RPMI8226 (cell line): ENCODE data around the gene CEP41.

Source experiments
- DNase-seq: peaks from one replicate; pipeline ENCODE4 v3.0.0-alpha.2; 2015

The CEP41 gene, protein sequence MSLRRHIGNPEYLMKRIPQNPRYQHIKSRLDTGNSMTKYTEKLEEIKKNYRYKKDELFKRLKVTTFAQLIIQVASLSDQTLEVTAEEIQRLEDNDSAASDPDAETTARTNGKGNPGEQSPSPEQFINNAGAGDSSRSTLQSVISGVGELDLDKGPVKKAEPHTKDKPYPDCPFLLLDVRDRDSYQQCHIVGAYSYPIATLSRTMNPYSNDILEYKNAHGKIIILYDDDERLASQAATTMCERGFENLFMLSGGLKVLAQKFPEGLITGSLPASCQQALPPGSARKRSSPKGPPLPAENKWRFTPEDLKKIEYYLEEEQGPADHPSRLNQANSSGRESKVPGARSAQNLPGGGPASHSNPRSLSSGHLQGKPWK

DNA sequence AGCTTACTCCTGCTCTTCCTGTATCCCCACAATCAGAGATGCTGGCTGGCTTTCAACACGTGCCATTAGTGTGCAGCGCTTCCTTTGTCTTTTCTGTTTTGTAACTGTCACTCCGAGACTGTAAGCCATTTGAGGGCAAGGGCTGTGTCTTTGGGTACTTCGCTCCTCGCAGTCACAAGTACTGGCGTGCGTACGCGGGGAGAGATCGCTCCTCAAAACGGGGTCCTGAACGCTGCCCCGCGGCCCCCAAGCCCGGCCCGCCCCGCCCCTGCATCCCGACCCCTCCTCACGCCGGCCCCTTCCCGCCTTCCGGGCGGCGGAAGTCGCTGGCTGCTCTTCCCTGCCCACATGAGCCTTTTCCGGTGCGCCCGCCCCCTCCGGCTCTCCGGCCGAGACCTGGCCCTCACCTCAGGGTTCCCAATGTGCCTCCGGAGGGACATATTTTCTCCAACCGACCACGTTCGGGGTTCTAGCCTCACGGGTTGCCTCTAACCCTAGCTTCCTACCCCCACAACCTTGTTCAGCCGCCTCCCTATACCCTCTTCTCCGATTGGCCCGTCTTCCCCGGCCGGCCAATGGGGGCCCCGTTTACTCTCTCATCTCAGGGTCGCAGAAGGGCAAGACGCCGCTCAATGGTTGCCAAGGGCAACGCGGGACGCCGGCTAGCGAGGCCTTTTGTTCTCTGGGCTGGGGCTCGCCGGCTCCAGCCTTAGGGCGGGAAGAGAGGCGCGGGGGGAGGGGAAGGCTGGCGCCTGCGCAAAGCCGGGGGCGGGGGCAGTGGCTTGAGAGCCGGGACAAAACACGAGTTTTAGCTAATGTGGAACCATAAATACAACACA is at the start of gene CEP41:
CEP41 (minus strand) TSS at position 490 of the 839 bp plus-strand sequence; CDS start at position 440, 50 bp downstream.
- peak; percentile 92 for DNase-seq

DNA sequence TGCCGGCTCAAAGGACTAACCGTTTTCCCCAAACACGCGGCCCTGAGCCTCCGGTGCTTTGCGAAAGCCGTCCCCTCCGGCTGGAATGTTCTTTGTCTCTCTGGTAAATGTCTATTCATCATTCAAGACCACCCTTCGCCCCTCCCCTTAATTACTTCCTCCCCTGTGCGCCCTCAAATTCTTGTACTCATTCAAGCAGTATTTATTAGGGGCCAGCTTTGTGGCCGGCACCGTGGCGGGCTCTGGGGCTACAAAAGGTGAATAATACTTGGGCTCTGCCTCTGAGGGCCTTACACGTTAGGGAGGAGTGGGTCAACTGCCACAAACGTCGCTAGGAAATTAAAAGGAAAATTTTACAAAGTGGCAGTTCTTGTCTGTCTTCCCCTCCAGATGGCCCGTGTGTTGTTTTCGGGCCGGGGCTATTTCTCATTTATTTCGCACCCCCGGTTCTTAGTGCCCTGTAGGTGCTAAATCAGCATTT is 49.5 kb upstream of the CEP41 start:
- DNase-seq, result no peak

DNA sequence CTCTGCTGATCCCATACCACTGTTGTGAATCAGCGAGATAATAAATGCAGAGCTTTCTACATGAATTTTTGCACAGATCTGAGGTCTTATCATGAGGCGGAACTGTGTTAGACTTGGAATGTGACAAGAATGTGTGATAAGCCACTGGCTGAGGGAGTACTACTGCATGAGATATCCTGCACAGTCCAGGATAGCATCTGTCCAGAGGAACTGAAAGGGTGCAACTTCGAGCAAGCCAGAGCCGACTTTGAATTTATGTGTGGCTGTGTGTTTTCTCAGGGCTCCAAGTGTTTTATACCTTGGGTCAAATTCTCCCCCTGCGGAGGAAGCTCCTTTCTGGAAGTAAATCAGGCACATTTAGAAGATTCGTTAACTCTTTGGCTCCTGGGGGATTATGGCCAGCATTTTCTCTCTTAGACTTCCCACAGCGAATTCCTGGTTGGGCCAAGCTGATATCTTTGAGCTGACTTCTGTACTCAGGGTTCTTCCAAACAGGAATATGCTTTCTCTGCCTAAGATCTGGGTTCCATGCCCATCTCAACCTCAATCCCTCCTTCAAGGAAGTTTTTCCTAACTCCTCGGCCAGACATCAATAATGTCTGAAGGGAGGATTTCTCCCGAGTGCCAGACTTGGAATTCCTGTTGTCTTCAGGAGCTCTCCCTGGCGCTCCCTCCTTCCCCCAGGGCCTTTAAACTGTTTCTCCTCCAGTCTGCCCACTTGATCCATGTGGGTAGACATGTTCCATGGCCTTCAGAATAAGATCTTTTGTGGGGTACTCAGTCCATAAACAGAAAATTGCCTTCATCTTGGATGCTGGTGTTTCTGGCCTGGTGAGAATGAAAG is 48.5 kb upstream of the CEP41 start:
- DNase-seq, result no peak

DNA sequence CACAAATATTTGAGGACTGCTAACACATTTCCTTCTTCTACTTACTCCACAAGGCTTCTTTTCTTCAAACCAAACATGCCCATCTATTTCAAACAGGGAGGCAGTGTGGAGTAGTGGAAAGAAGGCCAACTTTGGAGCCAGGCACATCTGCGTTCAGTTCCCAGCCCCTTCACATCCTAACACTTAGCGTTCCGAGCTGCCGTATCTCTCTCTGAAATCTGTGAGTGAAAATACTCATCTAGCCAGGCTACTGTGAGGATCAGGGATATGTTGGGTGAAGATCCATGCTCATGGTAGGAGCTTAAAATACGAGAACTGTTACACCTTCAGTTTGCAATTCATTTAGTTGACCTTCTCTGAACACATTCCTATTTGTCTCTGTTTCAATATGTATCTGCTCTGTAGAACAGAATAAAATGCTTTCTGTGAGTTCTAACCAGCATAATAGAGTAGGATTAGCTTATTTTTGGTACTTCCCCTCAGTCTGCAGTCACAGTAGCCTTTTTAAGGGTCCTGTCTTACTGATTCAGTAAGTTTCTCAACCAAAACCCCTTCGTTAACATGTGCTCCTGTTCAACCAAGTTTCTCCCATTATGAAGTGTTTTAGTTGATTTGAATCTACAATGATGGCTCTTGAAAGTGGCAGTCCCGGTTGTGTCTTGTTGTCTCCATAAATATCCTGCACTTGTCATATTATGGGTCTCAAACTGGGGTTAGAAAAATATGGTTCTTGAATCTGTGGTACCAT is 47.8 kb upstream of the CEP41 start:
- DNase-seq, result no peak

DNA sequence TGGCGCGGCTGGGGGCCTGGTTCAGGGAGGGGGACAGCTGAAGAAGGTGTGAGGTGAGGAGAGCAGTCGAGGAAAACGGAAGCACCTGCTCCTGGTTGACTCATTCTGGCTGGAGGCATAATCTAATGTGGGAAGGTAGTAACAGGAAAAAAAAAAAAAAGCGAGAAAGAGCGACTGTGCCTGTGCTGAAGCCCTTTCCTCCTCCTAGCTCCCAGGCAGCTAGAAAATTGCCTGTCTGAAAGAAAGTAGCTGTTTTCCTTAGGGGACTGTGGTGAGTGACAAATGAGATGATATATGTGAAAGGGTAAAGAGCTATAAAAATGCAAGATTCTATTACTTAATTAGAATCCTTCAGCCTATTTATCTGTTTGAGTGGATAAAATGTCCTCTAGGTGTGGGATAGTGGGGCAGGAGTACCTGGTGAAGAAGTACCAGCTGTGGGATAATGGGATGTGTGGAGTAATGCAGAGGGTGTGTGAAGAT is 46.2 kb upstream of the CEP41 start:
- no peak for DNase-seq

DNA sequence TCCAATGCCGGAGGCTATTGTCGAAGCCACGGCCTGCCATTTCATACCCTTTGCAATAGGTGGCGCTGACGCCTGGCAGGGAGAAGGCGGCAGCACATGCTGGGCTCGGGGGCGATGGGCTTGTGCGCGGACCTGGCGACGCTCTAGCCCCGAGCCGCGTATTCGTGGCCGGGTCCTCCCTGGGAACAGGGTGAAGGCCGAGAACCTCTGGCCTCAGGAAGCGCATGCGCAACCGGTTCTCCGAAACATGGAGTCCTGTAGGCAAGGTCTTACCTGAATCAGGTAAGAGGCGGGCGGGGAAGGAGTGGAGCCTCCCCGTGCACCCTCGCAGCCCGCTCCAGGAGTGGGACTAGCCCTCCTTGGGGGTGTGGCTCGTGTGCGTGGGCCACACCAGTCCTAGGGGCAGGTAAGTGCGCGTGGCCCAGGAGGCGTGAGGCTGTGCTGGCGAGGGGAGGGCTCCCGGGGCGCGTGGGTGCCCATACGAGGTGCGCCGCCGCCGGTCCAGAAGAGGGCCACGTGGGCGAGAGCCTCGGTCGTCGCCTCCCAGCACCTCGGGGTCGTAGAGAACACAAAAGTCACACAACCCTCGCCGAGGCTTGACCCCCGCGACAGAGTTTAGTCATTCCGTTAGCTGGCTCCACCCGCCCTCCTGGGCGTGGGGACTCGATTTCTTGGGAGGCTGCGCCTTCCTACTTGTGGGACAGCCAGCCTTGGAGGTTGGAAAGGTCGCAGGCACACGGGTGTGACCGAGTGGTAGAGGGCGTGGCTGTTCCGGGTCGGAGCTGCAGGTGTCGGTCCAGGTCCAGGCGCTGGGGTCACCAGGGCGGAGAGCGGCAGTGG is 45.5 kb upstream of the CEP41 start:
- peak; percentile 94 for DNase-seq

DNA sequence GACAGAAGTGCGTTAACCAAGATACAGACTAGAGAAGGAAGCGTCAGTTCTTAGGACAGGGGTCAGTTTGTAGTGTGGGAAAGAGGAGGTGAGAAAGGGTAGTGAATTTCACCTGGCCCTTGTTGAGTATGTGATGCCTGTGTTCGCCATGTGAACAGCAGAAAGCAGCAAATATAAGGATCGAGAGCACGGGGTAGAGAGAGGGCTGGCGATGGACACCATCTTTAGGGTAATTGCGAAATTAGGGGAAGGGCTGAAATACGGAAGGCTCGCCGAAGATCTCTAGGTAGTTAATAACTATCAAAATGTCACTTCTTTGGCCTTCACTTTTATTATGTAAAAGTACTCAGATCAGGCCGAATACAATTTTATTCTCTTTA is 44.9 kb upstream of the CEP41 start:
- DNase-seq, result no peak

DNA sequence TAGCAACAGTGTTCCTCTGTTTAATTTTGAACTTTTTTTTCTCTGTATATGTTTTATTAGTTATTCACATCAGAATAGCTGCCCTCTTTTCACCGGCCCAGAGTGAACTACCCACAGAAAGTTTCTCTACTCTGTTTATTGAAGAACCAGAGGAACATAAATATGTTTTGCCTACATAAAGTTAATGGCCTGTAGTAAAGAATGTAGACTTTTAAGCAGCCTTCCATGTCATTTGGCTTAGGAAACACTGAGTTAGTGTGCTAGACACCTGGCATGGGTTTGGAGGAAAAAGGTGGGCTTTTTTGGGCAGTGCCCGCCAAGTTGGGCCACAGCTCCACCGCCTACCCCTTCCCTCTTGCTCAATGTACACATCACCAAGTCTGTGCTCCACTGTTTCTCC is 42.2 kb upstream of the CEP41 start:
- DNase-seq, result no peak

DNA sequence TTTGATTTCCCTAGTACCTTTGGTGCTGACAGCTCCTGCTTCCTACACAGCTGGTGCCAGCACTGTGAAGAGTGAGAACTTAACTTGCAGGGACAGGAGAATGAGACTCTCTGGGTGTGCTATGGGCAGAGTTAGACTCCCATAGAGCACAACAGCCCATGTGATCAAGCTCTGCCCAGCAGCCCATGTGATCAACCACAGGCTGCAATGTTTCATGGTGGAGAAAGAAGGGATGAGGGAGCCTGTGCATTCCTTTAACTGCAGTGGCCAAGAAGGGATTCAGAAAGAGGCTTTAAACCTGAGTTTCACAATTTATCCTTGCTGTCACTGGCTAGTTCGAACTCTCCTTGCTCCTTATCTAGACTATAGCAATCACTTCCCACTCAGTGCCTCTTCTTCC is 41.1 kb upstream of the CEP41 start:
- DNase-seq, result peak; percentile 33

DNA sequence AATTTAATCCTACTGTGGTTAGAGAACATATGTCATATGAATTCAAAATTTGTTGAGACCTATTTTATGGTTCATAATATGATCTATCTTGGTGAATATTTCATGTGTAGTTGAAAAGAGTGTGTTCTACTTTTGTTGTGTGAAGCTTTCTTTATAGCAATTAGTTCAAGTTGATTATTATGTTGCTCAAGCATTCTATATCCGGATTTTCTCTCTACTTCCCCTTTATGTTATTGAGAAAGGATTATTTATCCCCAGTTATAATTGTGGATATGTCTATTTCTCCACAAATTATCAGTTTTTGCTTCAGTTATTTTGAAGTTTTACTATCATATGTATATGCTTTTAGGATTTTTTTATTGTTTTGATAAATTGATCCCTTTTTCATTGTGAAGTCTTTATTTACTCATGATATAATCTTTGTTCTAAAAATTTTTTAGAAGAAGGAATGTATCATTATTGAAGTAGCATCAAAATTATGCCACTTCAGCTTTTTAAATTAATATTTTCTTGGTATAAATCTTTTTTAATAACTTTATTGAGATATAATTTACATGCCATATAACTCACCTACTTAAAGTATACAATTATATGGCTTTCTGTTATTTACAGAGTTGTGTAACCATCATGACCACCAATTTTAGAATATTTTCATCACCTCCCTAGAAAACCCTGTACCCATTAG is 39.0 kb upstream of the CEP41 start:
- no peak for DNase-seq

DNA sequence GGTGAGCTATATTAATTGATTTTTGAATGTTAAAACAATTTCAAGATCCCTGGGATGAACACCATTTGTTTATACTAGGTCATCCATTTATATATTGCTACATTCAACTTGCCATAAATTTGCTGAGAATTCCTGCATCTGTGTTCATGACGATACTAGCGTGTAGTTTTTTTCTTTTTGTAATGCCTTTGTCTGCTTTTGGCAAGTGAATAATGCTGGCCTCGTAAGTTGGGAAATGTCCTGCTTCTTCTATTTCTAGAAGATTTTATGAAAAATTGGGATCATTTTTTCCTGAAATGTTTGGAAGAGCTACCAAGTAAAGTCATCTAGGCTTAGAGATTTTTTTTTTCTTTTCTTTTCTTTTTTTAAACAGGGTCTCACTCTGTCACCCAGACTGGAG is 38.2 kb upstream of the CEP41 start:
- no peak for DNase-seq

DNA sequence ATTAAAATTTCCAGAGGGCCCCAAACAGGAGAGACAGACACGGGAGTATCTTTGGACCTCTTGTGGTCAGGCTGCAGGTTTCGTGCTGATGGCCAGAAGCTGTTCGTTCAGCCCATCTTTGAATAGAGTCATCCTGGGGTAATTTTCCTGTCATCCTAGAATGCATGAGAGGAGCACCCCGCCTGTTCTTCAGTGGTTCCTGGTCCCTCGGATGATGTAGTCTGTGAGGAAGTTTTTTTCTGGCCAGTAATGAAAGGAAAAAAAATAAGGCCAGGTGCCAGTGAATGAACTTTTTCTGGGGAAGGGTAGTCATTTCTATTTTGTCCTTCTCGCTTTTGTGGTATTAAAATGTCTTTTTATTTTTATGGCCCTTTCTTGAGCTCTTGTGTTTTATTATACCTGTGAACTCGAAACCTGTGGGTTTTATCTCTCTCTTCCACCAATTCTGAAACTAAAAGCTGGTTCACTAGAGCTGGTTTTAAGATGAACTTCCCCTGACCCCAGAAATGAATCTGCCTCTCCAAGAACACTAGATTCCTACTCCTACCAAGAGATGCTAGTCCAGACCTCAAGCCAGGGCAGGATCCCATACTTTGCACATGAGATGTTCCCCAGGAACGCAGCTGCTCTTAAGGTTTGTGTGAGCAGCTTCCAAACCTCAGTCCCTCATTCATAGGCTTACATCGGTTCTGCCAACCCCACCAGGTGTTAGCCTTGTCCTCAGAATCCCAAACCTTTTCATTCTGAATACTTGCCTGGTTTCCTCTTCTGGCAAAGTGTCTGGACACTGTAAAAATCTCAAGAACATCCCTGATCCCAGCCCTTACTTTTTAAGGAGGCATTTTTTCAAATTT is 35.7 kb upstream of the CEP41 start:
- peak; percentile 71 for DNase-seq

DNA sequence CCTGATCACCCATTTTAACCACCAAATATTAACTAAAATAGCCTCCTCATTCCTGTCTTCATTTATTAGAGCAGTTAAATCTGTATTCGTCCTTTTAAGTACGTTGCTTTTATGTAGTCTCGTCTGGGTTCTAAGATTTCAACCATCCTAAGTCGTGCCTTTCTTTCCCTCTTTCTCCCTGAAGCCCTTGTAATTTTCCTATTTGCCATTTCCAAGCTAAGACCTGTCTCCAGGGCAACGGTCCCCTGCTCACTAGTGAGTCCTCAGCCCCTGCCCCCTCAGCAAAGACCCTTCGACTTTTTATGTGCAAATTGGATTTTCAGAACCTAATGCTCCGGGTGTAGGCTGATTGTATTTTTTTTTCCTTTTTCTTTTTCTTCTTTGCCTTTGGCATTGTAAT is 35.0 kb upstream of the CEP41 start:
- DNase-seq, result no peak

DNA sequence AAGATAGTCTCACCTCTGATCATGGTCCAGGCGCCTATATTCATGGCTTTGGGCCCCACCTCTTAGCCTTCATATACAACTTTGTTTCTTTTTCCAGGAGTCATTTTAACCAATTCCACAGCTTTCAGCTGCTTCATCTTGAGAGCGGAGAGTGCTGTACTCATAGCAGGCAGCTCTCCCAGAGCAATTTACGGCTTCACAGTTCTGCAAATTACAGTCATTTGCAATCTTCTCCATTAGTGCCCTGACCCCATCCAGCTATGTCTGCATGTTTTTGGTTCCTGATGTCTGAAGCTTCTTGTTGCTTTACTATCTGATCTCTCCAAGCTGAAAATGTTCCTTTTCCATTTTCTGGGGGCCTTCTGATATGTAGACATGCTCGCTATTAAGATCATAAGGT is 33.1 kb upstream of the CEP41 start:
- no peak for DNase-seq

DNA sequence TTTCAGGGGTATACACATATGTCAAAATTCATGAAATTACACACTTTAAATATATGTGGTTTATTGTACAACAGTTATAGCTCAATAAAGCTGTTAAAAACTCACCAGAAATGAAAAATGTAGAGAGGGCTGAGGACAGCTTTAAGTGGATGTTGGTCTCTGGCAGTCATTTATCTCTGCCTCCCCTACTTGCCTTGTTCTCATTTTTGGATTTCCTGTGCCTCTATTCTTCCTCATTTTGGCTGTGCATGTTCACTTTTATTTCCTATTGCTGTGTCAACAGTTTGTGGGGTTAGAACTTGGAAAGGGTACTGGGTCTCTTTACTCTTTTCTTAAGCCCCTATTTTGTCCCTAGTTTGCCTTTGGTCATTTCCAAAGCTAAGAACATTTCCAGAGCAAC is 32.5 kb upstream of the CEP41 start:
- DNase-seq, result peak; percentile 35

DNA sequence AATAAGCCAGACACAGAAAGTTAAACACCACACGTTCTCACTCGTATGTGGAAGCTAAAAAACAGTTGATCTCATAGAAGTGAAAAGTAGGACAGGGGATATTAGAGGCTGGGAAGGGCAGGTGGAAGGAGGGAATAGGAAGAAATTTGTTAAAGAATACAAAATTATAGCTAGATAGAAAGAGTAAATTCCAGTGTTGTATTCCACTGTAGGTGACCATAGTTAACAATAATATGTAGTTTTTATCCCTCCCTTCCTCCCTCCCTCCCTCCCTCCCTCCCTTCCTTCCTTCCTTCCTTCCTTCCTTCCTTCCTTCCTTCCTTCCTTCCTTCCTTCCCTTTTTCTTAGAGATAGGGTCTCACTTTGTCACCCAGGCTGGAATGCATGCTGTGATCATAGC is 31.2 kb upstream of the CEP41 start:
- DNase-seq, result no peak

DNA sequence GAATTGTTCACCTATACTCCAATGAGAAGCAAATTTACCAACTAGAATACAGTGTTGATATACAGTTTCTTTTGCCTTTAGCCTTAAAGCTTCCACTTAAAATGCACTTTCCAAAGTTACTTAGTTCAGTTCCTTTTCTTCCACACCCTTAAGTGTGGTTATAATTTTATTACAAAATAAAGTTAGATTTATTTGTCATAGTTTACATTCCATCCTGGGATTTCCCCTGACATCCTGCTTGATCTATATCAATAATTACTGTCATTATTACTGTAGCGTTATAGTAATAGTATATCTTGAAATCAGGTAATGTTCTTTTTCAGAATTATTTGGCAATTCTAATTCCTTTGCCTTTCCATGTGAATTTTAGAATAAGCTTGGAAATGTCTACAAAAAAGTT is 27.8 kb upstream of the CEP41 start:
- DNase-seq, result no peak

DNA sequence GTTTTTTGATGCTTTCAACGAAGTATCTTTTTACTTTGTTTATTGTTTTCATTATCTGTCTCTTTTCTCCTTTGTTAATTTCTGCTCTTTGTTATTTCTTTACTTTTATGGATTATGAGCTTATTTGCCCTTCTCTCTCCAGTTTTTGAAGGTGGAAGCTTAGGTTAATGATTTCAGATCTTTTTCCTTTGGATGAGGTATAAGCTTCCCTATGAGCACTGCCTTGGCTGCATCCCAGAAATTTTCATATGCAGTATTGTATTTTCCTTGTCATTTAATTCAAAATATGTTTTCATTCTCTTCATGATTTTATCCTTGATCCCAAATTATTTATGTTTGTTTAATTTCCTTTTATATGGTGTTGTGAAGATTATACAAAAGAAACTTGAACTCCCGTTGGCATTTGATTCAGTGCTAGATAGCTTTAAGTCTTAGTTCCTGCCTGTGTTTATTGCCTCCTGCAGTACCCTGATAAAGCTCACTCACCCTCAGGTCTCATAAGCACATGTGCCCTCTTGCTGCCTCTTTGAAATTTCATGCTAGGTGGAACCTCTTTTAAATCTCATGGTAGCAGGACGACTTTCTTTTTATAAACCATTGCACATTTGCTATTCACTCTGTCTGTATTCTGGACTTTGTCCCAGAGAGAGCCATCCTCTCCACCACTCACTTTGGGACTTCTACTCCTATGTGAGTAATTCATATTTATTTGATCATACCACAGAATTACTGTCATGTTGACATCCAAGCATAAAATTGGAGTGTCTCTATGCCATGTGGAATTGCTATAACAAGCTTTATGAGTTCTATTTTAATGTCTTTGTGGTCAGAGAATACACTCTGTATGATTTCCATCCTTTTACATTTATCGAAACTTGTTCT is 23.0 kb upstream of the CEP41 start:
- no peak for DNase-seq

DNA sequence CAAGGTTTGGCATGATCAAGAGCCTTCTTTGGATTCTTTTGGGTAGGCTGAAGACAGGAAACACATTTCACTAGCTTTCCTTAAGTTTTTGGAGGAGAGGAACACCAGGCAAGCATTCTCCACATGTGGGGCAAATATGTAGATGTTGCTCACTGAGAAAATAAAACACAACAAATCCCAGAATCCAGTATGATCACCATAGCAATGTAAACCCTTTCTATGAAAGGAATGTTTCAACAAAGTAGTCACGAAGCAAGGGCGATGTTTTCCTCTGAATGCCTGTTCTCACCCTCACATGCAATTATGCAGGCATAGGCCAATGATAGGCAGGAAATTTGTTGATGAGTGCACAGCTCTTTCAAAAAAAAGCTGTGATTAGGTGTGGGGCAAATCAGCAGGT is 20.5 kb upstream of the CEP41 start:
- no peak for DNase-seq
